Activated T-helper 2 cell treated with anti-CD3 and anti-CD28 coated beads, Interferon-gamma antibody, Interleukin-2, Interleukin-4, amounts not matched to agents 10 μg/mL and 5 μg/mL and 100 μg/mL, durations not matched to agents 14 hours and 24 hours and 36 hours (primary cell): ENCODE measurements around the gene LRRC53. TPM values are rescaled to one million over a fixed set of nuclear protein-coding genes. Genes with fewer than 3 reads are reported as not detected.

Source experiments
- DNase-seq: peaks from one replicate; pipeline ENCODE4 v3.0.0; 2021; ENCODE audit warnings: low spot score
- H3K27ac Mint-ChIP-seq: one replicate; pipeline ENCODE4 v1.8.0; 2021; ENCODE audit warnings: mixed read lengths
- H3K27me3 Mint-ChIP-seq: one replicate; pipeline ENCODE4 v1.8.0; 2021; ENCODE audit warnings: low read depth, mixed read lengths
- H3K36me3 Mint-ChIP-seq: one replicate; pipeline ENCODE4 v1.8.0; 2021; ENCODE audit warnings: low read depth, mixed read lengths
- H3K4me1 Mint-ChIP-seq: one replicate; pipeline ENCODE4 v1.8.0; 2021; ENCODE audit warnings: low read depth, mixed read lengths
- H3K4me3 Mint-ChIP-seq: one replicate; pipeline ENCODE4 v1.8.0; 2021; ENCODE audit warnings: low read depth, mild to moderate bottlenecking, moderate library complexity, mixed read lengths
- H3K9me3 Mint-ChIP-seq: one replicate; pipeline ENCODE4 v1.8.0; 2021; ENCODE audit warnings: mixed read lengths
- intact Hi-C: fragments of 100-400 bp; cut with micrococcal nuclease; formaldehyde crosslinking; loops from one replicate; pipeline ENCODE4 v1.15.1; 2023
- total RNA-seq: library from RNA; stranded (reverse); gene quantifications from 2 replicates; pipeline ENCODE4 v1.2.3, GENCODE V29; 2022

Gene LRRC53
- total RNA-seq, 1 donor from 2014 or later: not detected

- H3K36me3 Mint-ChIP-seq: no peaks in the 10 kb centered on the region
- intact Hi-C loops: no loop called here
- no peak overlapping the region for H3K27ac Mint-ChIP-seq
- H3K4me3 Mint-ChIP-seq: no peak overlapping the region
- H3K4me1 Mint-ChIP-seq: no peaks in the 10 kb centered on the region
- DNase-seq: no peak
- no peaks in the 10 kb centered on the region for H3K9me3 Mint-ChIP-seq
- H3K27me3 Mint-ChIP-seq: no peaks in the 10 kb centered on the region
These were observed 57.0 kb downstream of the LRRC53 start for GRCh38 chr1:74455390-74455789.

- H3K9me3 Mint-ChIP-seq: no peaks in the 10 kb centered on the region
- H3K4me3 Mint-ChIP-seq: no peak overlapping the region
These were observed 59.1 kb downstream of the LRRC53 start for GRCh38 chr1:74453277-74453676.

GRCh38 chr1:74452035-74452434, 60.4 kb downstream of the LRRC53 start:
- Mint-ChIP-seq H3K36me3 (no peaks in the 10 kb centered on the region), H3K27ac (no peak overlapping the region), H3K4me1 (no peaks in the 10 kb centered on the region), H3K4me3 (no peak overlapping the region), H3K27me3 (no peaks in the 10 kb centered on the region), H3K9me3 (no peaks in the 10 kb centered on the region)
- intact Hi-C loops: no loop called here
- DNase-seq: no peak

More at GRCh38 chr1:74453277-74453676, 59.1 kb downstream of the LRRC53 start:
- Mint-ChIP-seq H3K27ac (no peak overlapping the region), H3K4me1 (no peaks in the 10 kb centered on the region), H3K36me3 (no peaks in the 10 kb centered on the region), H3K27me3 (no peaks in the 10 kb centered on the region)
- DNase-seq: no peak
- intact Hi-C loops: no loop called here

GRCh38 chr1:74437035-74437434, 75.4 kb downstream of the LRRC53 start:
- H3K36me3 Mint-ChIP-seq: no peaks in the 10 kb centered on the region
- H3K4me1 Mint-ChIP-seq: no peaks in the 10 kb centered on the region
- DNase-seq: no peak
- intact Hi-C loops: no loop called here
- H3K27ac Mint-ChIP-seq: no peak overlapping the region
- no peaks in the 10 kb centered on the region for H3K27me3 Mint-ChIP-seq
- H3K9me3 Mint-ChIP-seq: no peaks in the 10 kb centered on the region
- no peak overlapping the region for H3K4me3 Mint-ChIP-seq

- intact Hi-C loops: no loop called here
- Mint-ChIP-seq H3K36me3 (no peaks in the 10 kb centered on the region), H3K4me3 (no peak overlapping the region), H3K4me1 (no peaks in the 10 kb centered on the region), H3K27ac (no peak overlapping the region), H3K27me3 (no peaks in the 10 kb centered on the region), H3K9me3 (no peaks in the 10 kb centered on the region)
- no peak for DNase-seq
These were observed 76.3 kb downstream of the LRRC53 start for GRCh38 chr1:74436078-74436477.

GRCh38 chr1:74434321-74434720, 78.1 kb downstream of the LRRC53 start:
- no peaks in the 10 kb centered on the region for H3K27me3 Mint-ChIP-seq
- H3K4me1 Mint-ChIP-seq: no peaks in the 10 kb centered on the region
- DNase-seq: no peak
- intact Hi-C loops: no loop called here
- H3K4me3 Mint-ChIP-seq: no peak overlapping the region
- H3K27ac Mint-ChIP-seq: no peak overlapping the region
- H3K36me3 Mint-ChIP-seq: no peaks in the 10 kb centered on the region
- no peaks in the 10 kb centered on the region for H3K9me3 Mint-ChIP-seq

- intact Hi-C loops: no loop called here
- no peak overlapping the region for H3K4me3 Mint-ChIP-seq
- H3K4me1 Mint-ChIP-seq: no peaks in the 10 kb centered on the region
- H3K27me3 Mint-ChIP-seq: no peaks in the 10 kb centered on the region
- no peaks in the 10 kb centered on the region for H3K9me3 Mint-ChIP-seq
- no peak overlapping the region for H3K27ac Mint-ChIP-seq
- no peaks in the 10 kb centered on the region for H3K36me3 Mint-ChIP-seq
- no peak for DNase-seq
These were observed 80.1 kb downstream of the LRRC53 start for GRCh38 chr1:74432325-74432724.

- H3K36me3 Mint-ChIP-seq: no peaks in the 10 kb centered on the region
- intact Hi-C loops: no loop called here
- H3K4me1 Mint-ChIP-seq: no peaks in the 10 kb centered on the region
- H3K9me3 Mint-ChIP-seq: no peaks in the 10 kb centered on the region
- H3K27me3 Mint-ChIP-seq: no peaks in the 10 kb centered on the region
- H3K4me3 Mint-ChIP-seq: no peak overlapping the region
- no peak overlapping the region for H3K27ac Mint-ChIP-seq
- DNase-seq: no peak
These were observed 80.9 kb downstream of the LRRC53 start for GRCh38 chr1:74431531-74431930.

GRCh38 chr1:74430342-74430934, 82.0 kb downstream of the LRRC53 start:
- Mint-ChIP-seq H3K4me1 (no peaks in the 10 kb centered on the region), H3K36me3 (no peaks in the 10 kb centered on the region), H3K27me3 (no peaks in the 10 kb centered on the region), H3K27ac (no peak overlapping the region), H3K9me3 (no peaks in the 10 kb centered on the region), H3K4me3 (no peak overlapping the region)
- intact Hi-C loops: no loop called here
- DNase-seq: no peak

GRCh38 chr1:74429580-74429979, 82.8 kb downstream of the LRRC53 start:
- Mint-ChIP-seq H3K36me3 (no peaks in the 10 kb centered on the region), H3K4me3 (no peak overlapping the region), H3K27me3 (no peaks in the 10 kb centered on the region), H3K27ac (no peak overlapping the region), H3K4me1 (no peaks in the 10 kb centered on the region), H3K9me3 (no peaks in the 10 kb centered on the region)
- intact Hi-C loops: no loop called here
- DNase-seq: no peak

GRCh38 chr1:74427681-74428080, 84.7 kb downstream of the LRRC53 start:
- Mint-ChIP-seq H3K9me3 (no peaks in the 10 kb centered on the region), H3K4me3 (no peak overlapping the region), H3K27me3 (no peaks in the 10 kb centered on the region), H3K36me3 (no peaks in the 10 kb centered on the region), H3K4me1 (no peaks in the 10 kb centered on the region), H3K27ac (no peak overlapping the region)
- intact Hi-C loops: no loop called here
- no peak for DNase-seq

GRCh38 chr1:74426208-74426937, 86.0 kb downstream of the LRRC53 start:
- Mint-ChIP-seq H3K27me3 (no peaks in the 10 kb centered on the region), H3K4me1 (no peaks in the 10 kb centered on the region), H3K4me3 (no peak overlapping the region), H3K9me3 (no peaks in the 10 kb centered on the region), H3K27ac (no peak overlapping the region), H3K36me3 (no peaks in the 10 kb centered on the region)
- DNase-seq: no peak
- intact Hi-C loops: no loop called here

- no peak overlapping the region for H3K4me3 Mint-ChIP-seq
- no peak for DNase-seq
- intact Hi-C loops: no loop called here
- H3K27me3 Mint-ChIP-seq: no peaks in the 10 kb centered on the region
- no peaks in the 10 kb centered on the region for H3K4me1 Mint-ChIP-seq
- H3K36me3 Mint-ChIP-seq: no peaks in the 10 kb centered on the region
- no peaks in the 10 kb centered on the region for H3K9me3 Mint-ChIP-seq
- no peak overlapping the region for H3K27ac Mint-ChIP-seq
These were observed 86.7 kb downstream of the LRRC53 start for GRCh38 chr1:74425676-74426075.
